Dedifferentiated amniotic fluid mesenchymal stem cell (primary cell): ENCODE data around the gene PHF21A.
"Not testable (repeated sequence)": the region's sequence is repeated elsewhere in the genome, so short reads cannot be mapped to it uniquely, and the experiment has no call there.

Experiments used
- DNase-seq: peaks from one replicate; pipeline ENCODE4 v3.0.0-alpha.2; 2016; ENCODE audit errors: extremely low spot score

The PHF21A gene

DNA sequence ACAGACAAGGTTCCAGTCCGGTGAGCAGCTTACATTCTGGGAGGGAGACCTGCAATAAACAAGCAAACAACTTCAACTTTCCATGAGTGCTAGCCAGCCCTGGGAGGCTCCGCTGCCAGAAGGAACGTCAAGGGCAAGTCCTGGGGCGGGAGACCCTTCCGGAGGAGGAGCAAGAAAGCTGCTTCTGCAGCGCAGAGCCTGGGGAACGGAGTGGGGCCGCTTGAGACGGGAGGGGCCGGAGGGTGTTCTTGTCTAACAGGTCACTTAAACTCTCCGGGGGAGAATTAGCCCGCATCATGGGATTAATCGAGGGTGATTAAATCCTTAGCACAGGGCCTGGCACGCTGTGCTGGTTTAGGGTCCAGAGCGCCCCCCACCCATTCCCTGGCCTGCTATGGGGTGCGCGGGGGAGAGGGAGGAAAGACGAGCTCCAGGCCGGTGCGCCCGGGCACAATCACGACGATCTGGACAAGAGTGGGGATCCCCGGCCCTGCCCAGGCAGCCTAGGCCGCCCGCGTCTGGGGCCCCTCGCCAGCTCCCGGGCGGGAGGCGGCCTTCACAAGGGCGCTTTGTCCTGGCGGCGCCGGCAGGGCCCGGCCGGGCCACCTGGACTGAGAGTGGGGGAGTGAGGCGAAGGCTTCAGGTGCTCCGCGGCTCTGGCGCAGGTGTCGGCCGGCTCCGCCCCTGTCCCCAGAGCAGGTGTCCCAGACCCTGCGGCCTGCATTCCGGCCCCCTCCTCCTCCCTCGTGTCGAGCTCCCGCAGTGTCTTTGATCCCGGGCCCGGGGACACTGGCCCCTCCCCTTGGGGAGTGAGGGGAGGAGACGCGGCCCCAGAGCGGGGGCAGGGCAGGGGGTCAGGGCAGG lies 199.5 kb downstream of the PHF21A start:
- no peak for DNase-seq

DNA sequence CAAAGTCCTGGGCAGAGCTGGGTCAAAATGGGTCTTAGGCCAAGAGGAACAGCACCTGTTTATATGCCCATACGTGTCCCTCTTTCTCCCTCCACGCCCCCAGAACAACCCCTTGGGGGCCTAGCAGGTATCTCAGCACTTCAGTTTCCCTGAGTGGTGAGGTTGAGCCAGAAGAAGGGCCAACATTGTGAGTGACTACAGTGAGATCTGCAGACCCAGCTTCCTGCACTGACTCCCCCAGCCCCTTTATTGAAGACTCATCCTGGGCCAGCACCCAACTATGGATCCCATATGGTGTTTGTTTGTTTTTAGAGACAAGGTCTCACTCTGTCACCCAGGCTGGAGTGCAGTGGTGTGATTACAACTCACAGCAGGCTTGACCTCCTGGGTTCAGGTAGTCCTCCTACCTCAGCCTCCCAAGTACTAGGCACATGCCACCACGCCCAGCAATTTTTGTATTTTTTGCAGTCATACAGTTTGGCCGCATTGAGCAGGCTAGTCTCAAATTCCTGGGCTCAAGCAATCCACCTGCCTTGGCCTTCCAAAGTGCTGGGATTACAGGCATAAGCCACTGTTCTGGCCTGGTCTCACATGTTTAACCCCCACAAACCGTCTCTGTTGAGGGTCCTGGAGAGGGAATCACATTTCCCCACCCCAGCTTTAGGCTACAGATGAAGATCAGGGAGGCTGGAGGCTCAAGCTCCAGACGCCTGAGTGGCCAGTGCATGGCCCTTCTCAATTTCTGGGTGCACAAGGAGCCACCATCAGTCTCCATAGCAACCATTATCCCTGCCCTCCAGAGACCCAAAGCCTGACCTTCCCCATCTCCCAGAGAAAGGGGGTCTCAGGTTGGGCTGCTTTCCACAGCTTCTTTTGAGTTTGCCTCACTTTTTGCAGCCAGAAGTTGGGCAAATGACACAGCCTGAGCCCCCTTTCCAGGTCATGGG lies 200.4 kb downstream of the PHF21A start:
- DNase-seq, result no peak

DNA sequence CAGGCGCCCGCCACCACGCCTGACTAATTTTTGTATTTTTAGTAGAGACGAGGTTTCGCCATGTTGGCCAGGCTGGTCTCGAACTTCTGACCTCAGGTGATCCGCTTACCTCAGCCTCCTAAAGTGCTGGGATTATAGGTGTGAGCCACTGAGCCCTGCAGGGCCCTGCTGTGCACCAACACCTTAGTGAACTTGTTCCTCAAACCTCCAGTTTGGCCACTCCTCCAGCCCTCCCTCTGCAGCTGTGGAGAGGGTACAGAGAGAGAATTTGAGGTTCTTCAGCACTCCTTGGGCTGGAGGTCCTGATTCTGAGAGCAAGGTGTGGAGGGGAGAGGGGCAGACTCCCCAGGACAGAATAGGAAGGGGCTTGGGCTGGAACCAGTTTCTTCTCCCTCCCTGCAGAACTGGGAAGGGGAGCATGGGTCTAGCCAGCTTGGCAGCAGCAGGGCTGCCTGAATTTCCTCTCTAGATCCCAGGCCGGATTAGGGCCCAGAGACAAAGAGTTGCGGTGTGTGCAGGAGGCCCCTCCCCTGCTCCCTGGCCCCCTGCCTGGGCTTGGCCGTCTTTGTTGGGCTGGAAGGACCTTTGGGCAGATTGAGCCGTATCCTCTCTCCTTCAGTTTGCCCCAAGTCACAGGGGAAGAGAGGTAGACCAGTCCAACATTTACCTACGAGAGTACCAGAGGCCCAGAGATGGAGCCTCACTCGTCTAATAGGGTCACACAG lies 201.3 kb downstream of the PHF21A start:
- no peak for DNase-seq

- DNase-seq, result no peak
These were observed 202.1 kb downstream of the PHF21A start for GRCh38 chr11:45918962-45919675.

- DNase-seq, result peak; percentile 70
These were observed 202.8 kb downstream of the PHF21A start for GRCh38 chr11:45918331-45918941.

GRCh38 chr11:45917623-45918330 lies 203.5 kb downstream of the PHF21A start, which contains the start of gene PEX16:
PEX16 (minus strand) TSS chr11:45917877; CDS start chr11:45917811, 66 bp downstream.
- peak; percentile 100 for DNase-seq

- no peak for DNase-seq
These were observed 204.0 kb downstream of the PHF21A start for GRCh38 chr11:45917286-45917622.

GRCh38 chr11:45915446-45915845 lies 205.8 kb downstream of the PHF21A start:
- DNase-seq, result no peak

DNA sequence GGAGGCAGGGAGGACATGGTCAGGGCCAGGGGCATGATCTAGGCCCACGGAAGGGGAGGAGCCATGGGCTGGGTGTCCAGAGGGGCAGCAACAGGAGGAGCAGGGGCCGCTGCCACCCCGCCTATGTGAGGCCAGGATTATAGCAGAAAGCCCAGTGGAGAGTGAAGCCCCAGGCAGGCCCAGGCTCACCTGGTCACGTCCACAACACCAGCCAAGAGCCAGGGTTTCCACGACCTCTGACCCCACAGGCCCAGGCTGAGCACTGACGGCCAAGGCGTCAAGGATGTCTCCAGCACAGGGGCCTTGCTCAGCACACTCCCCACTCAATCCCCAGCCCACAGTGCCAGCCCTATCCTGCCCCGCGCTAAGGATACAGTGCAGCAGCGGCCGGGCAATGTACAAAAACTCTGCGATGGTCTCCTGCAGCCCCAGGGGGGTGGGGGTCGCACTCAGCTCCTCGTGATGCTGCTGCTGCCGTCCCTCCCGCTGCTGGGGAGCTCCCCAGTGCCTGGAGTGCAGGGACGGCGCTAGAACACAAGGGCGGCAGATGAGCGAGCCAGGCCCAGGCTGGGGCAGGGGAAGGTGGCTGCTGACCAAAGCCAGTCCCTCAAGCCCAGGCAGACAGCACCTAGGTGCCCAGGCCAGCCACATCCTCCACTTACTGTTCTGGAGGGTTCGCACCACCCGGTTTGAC lies 207.2 kb downstream of the PHF21A start:
- DNase-seq, result no peak

DNA sequence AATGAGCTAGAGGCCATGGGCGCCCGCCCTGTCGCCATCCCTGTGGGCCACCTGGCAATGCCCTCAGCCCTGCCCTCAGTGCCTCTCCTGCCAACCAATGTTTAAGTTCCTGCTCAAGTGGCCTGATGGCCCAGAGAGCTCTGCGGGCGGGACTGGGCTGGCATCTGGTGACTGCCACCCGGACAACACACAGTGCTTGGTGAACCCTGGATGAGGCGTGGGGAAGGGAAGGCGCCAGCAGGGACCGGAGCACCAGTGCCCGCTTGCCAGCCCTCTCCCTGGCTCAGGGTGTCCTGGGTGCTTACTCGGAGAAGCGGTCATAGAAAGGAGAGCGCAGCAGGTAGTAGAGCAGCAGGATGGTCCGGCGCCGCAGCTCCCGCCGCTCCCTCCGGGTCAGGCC lies 207.7 kb downstream of the PHF21A start:
- no peak for DNase-seq

- DNase-seq, result no peak
These were observed 210.6 kb downstream of the PHF21A start for GRCh38 chr11:45910623-45911022.

GRCh38 chr11:45909594-45910475 lies 211.4 kb downstream of the PHF21A start:
- DNase-seq, result no peak

GRCh38 chr11:45907911-45908370 lies 213.3 kb downstream of the PHF21A start:
- no peak for DNase-seq

DNA sequence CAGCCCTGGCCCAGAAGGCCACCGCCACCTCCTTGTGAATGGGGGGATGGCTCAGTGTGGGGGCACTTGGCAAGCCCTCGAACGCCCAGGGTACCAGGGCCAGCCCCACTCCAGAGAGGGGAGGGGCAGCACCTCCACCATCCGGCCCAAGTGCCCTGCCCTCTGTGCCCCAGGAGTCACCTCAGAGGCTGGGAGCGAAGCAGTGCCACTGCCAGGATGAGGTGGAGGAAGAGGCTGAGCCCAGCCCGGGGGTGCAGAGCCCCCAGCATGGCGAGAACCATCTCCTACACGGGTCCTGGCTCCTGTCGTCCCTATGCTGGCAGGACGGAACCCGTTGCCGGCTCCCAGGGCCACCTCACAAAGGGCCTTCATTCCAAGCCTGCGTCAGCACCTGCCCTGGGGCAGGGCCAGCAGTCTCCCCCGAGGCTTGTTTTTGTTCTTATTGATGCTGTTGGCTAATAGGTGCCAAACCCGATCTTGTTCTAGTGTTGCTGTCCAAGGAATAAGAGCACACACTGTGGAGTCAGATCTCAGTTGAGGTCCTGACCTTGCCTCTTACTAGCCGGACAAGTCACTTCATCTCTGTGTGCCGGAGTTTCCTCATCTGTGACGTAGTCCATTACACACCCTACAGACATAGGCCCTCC lies 214.2 kb downstream of the PHF21A start, which contains the start of gene FREY1:
TSS of gene FREY1 (minus strand) at position 307 of the 647 bp plus-strand sequence. CDS start at position 281, 26 bp downstream.
- DNase-seq, result no peak

DNA sequence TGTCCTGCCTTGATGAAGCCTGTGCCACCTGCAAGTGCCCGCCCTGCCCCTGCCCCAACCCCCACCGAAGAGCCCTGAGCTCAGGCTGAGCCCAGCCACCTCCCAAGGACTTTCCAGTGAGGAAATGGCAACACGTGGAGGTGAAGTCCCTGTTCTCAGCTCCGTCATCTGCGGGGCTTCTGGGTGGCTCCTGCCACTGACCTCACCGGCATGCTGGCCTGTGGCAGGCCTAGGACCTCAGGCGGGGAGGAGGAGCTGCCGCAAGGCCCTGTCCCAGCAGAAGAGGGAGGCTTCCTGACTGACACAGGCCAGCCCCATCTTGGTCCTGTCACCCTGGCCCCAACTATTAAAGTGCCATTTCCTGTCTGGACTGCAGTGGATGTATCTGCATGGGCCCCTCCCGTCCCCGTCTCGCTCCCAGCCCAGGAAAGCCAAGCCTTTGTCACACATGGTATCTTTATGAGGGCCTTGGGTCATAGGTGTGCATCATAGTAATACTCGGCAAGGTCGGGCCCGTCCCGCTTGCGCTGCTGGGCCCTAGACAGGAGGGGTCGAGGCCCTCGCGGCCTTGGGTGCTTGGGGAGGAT lies 215.1 kb downstream of the PHF21A start:
- no peak for DNase-seq

DNA sequence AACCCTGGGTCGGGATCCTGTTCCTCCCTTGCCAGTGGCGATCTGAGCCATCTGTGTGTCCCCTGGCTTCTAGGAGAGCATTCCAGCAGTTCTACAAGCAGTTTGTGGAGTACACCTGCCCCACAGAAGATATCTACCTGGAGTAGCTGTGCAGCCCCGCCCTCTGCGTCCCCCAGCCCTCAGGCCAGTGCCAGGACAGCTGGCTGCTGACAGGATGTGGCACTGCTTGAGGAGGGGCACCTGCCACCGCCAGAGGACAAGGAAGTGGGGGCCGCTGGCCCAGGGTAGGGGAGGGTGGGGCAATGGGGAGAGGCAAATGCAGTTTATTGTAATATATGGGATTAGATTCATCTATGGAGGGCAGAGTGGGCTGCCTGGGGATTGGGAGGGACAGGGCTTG lies 215.7 kb downstream of the PHF21A start:
- not testable (repeated sequence) for DNase-seq

DNA sequence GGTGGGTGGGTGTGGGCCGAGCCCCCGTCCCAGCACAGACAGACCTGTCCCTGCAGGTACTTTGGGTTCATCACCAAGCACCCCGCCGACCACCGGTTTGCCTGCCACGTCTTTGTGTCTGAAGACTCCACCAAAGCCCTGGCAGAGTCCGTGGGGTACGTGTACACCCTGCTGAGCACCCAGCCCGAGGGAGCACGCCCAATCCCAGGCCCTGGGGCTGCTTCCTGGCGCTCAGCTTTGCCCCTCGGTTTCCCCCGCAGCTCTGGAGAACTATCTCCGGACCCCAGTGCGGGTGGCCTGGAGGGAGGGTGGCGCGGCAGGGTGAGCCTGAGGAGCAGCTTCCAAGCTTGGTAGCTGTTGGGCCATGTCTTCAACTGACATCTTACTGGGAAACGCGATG lies 216.2 kb downstream of the PHF21A start:
- DNase-seq, result no peak
